ENCODE data around the gene GALNS.

- TF ChIP-seq, protein P1, sequence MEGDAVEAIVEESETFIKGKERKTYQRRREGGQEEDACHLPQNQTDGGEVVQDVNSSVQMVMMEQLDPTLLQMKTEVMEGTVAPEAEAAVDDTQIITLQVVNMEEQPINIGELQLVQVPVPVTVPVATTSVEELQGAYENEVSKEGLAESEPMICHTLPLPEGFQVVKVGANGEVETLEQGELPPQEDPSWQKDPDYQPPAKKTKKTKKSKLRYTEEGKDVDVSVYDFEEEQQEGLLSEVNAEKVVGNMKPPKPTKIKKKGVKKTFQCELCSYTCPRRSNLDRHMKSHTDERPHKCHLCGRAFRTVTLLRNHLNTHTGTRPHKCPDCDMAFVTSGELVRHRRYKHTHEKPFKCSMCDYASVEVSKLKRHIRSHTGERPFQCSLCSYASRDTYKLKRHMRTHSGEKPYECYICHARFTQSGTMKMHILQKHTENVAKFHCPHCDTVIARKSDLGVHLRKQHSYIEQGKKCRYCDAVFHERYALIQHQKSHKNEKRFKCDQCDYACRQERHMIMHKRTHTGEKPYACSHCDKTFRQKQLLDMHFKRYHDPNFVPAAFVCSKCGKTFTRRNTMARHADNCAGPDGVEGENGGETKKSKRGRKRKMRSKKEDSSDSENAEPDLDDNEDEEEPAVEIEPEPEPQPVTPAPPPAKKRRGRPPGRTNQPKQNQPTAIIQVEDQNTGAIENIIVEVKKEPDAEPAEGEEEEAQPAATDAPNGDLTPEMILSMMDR (IDR thresholded peaks at IDR 0.05; ENCODE audit: low read depth, low read length, missing input control), result no peak
- TF ChIP-seq FOXA1 (IDR thresholded peaks at IDR 0.05) (no peak), TAF1 (conservative IDR thresholded peaks at IDR 0.05) (no peak), RAD21 (IDR thresholded peaks at IDR 0.05) (no peak), SP1 (IDR thresholded peaks at IDR 0.05) (no peak)
- TF ChIP-seq, protein P2, sequence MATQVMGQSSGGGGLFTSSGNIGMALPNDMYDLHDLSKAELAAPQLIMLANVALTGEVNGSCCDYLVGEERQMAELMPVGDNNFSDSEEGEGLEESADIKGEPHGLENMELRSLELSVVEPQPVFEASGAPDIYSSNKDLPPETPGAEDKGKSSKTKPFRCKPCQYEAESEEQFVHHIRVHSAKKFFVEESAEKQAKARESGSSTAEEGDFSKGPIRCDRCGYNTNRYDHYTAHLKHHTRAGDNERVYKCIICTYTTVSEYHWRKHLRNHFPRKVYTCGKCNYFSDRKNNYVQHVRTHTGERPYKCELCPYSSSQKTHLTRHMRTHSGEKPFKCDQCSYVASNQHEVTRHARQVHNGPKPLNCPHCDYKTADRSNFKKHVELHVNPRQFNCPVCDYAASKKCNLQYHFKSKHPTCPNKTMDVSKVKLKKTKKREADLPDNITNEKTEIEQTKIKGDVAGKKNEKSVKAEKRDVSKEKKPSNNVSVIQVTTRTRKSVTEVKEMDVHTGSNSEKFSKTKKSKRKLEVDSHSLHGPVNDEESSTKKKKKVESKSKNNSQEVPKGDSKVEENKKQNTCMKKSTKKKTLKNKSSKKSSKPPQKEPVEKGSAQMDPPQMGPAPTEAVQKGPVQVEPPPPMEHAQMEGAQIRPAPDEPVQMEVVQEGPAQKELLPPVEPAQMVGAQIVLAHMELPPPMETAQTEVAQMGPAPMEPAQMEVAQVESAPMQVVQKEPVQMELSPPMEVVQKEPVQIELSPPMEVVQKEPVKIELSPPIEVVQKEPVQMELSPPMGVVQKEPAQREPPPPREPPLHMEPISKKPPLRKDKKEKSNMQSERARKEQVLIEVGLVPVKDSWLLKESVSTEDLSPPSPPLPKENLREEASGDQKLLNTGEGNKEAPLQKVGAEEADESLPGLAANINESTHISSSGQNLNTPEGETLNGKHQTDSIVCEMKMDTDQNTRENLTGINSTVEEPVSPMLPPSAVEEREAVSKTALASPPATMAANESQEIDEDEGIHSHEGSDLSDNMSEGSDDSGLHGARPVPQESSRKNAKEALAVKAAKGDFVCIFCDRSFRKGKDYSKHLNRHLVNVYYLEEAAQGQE (IDR thresholded peaks at IDR 0.05), result no peak
Measured at GRCh38 chr16:88778541-88779065, 78.1 kb downstream of the GALNS start.
